ENCODE data around the gene HIPK1. TPM values are rescaled to one million over a fixed set of nuclear protein-coding genes. Genes with fewer than 3 reads are reported as not detected.
A peak's percentile ranks its signal among the peaks of the same experiment; 100 is the strongest.

The HIPK1 gene
- total RNA-seq, 1 donor from 2014 or later, result 41.7 TPM

DNA sequence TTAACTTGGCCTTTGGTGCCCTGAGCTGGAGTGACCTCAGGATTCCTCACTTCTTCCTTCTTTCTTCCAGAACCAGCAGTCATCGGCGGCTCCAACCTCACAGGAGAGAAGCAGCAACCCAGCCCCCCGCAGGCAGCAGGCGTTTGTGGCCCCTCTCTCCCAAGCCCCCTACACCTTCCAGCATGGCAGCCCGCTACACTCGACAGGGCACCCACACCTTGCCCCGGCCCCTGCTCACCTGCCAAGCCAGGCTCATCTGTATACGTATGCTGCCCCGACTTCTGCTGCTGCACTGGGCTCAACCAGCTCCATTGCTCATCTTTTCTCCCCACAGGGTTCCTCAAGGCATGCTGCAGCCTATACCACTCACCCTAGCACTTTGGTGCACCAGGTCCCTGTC is 43.8 kb downstream of the HIPK1 start:
- DNase-seq (ENCODE audit: low spot score in 2 of 2), result no peak
- H3K27me3 ChIP-seq, result no peaks in the 10 kb centered on the region
- TF ChIP-seq, protein P1, sequence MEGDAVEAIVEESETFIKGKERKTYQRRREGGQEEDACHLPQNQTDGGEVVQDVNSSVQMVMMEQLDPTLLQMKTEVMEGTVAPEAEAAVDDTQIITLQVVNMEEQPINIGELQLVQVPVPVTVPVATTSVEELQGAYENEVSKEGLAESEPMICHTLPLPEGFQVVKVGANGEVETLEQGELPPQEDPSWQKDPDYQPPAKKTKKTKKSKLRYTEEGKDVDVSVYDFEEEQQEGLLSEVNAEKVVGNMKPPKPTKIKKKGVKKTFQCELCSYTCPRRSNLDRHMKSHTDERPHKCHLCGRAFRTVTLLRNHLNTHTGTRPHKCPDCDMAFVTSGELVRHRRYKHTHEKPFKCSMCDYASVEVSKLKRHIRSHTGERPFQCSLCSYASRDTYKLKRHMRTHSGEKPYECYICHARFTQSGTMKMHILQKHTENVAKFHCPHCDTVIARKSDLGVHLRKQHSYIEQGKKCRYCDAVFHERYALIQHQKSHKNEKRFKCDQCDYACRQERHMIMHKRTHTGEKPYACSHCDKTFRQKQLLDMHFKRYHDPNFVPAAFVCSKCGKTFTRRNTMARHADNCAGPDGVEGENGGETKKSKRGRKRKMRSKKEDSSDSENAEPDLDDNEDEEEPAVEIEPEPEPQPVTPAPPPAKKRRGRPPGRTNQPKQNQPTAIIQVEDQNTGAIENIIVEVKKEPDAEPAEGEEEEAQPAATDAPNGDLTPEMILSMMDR (IDR thresholded peaks at IDR 0.05), result no peak
- no peaks in the 10 kb centered on the region for H3K9me3 ChIP-seq
- H3K4me1 ChIP-seq, result peaks cover 0 to 7% of the 10 kb centered on the region in 2 donors
- H3K36me3 ChIP-seq, result peaks cover 52 to 63% of the 10 kb centered on the region in 2 donors
- H3K27ac ChIP-seq, result no peak overlapping the region
- H3K4me3 ChIP-seq, result no peak overlapping the region
- intact Hi-C loops (cut with DNase I), result loop anchor here (10.0 kb wide), 1 partner anchor 462 kb away; no protein-coding TSS in a partner anchor

DNA sequence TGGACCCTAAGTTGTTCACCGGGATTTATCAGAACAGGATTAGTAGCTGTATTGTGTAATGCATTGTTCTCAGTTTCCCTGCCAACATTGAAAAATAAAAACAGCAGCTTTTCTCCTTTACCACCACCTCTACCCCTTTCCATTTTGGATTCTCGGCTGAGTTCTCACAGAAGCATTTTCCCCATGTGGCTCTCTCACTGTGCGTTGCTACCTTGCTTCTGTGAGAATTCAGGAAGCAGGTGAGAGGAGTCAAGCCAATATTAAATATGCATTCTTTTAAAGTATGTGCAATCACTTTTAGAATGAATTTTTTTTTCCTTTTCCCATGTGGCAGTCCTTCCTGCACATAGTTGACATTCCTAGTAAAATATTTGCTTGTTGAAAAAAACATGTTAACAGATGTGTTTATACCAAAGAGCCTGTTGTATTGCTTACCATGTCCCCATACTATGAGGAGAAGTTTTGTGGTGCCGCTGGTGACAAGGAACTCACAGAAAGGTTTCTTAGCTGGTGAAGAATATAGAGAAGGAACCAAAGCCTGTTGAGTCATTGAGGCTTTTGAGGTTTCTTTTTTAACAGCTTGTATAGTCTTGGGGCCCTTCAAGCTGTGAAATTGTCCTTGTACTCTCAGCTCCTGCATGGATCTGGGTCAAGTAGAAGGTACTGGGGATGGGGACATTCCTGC is 46.2 kb downstream of the HIPK1 start:
- no peak overlapping the region for H3K4me3 ChIP-seq
- TF ChIP-seq, protein P1 (IDR thresholded peaks at IDR 0.05), result no peak
- no peak for DNase-seq (ENCODE audit: low spot score in 2 of 2)
- H3K4me1 ChIP-seq, result peaks cover 0 to 10% of the 10 kb centered on the region in 2 donors
- intact Hi-C loops (cut with DNase I), result loop anchor here (5.0 to 10.0 kb wide), 3 partner anchors 177 to 459 kb away; partner anchors contain the start of gene SYT6
- H3K9me3 ChIP-seq, result no peaks in the 10 kb centered on the region
- H3K27me3 ChIP-seq, result no peaks in the 10 kb centered on the region
- peaks cover 28 to 39% of the 10 kb centered on the region in 2 donors for H3K36me3 ChIP-seq
- no peak overlapping the region for H3K27ac ChIP-seq

- peak overlapping the region in 1 of 2 donors; percentile 21 for H3K27ac ChIP-seq
Measured at GRCh38 chr1:113976609-113977278, 47.6 kb downstream of the HIPK1 start.

GRCh38 chr1:113977906-113978305 is 48.8 kb downstream of the HIPK1 start:
- intact Hi-C loops (cut with DNase I), result loop anchor here (5.0 to 10.0 kb wide), 3 partner anchors 174 to 457 kb away; partner anchors contain the start of gene SYT6

More at GRCh38 chr1:113976609-113977278, 47.6 kb downstream of the HIPK1 start:
- no peak for DNase-seq (ENCODE audit: low spot score in 2 of 2)
- Histone ChIP-seq H3K4me3 (no peak overlapping the region), H3K27me3 (no peaks in the 10 kb centered on the region), H3K36me3 (peaks cover 18 to 25% of the 10 kb centered on the region in 2 donors), H3K4me1 (peaks cover 6 to 20% of the 10 kb centered on the region in 2 donors), H3K9me3 (no peaks in the 10 kb centered on the region)
- TF ChIP-seq, protein P1 (IDR thresholded peaks at IDR 0.05), result peak in 2 of 3 experiments; percentile 12 to 35
- intact Hi-C loops (cut with DNase I), result loop anchor here (5.0 to 10.0 kb wide), 3 partner anchors 176 to 458 kb away; partner anchors contain the start of gene SYT6

More at GRCh38 chr1:113977906-113978305, 48.8 kb downstream of the HIPK1 start:
- H3K36me3 ChIP-seq, result peaks cover 10 to 14% of the 10 kb centered on the region in 2 donors
- TF ChIP-seq, protein P1 (IDR thresholded peaks at IDR 0.05), result no peak
- peak overlapping the region in 1 of 2 donors; percentile 77 for H3K27ac ChIP-seq
- no peak for DNase-seq (ENCODE audit: low spot score in 2 of 2)
- H3K4me3 ChIP-seq, result no peak overlapping the region
- H3K4me1 ChIP-seq, result peaks cover 10 to 24% of the 10 kb centered on the region in 2 donors
- no peaks in the 10 kb centered on the region for H3K9me3 ChIP-seq
- no peaks in the 10 kb centered on the region for H3K27me3 ChIP-seq
